GM11168 (cell line): ENCODE measurements around the gene TBC1D5.
"Not testable (repeated sequence)": the region's sequence is repeated elsewhere in the genome, so short reads cannot be mapped to it uniquely, and the experiment has no call there.

ENCODE experiments used
- in situ Hi-C: fragments of 300-500 bp; cut with MboI; formaldehyde crosslinking; loops from one replicate; pipeline ENCODE4 v1.12.0; 2022; ENCODE audit warnings: low sequenced_read_pairs; ENCODE audit not compliant: unreplicated experiment

TBC1D5 gene

DNA sequence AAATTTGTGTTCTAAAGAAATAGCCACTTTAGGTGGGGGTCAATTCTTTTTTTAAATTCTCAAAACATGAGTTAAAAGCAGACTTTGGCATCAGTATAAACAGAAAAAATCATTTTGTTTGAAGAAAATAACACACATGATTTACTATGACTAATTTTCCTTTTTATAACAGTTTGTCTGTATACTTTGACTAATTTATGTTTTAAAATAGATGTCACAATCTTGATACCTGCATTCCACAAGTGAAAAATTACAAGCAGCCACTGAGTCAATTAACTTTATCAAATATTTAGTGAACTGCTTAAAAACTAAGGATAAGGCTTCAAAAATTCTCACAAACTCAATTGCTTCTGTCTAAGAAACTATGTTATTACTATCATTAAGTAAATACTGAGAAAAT is 235.0 kb downstream of the TBC1D5 start:
- in situ Hi-C loops: no loop called here

DNA sequence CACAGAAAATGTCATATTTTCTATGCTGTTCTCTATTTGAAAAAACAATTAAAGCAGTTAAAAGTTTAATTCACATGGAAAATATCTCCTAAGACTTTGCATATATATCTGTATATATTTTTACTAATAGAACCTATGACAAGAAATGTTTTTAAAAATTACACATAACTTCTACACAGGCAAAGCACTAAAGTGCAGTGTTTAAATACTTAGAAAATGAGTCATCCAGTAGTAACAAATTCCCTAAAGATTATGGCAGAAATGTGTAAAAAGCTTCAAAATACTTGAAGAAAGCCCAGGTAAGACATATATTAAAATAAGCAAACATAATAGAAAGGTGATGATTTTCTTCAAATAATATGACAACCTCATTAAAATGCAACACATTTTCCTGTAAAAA is 236.6 kb downstream of the TBC1D5 start:
- in situ Hi-C loops: no loop called here

DNA sequence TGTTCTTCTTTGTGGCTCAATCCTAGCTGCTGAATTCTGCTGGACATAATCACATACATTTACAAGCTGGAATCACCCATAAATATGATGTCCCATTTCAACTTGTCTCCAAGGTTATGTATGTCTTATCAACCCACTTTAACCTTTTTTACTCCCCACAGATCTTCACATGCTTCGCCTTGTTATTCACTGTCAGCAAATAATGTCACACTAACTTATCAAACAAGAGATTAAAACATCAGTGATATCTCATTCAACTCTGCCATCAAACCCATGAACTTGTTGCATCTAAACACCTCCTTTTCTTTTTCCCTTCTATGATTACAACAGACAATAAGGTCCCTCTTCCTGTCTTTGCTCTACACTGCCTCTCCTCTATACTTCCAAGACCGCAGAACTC is 240.7 kb downstream of the TBC1D5 start:
- in situ Hi-C loops: no loop called here

DNA sequence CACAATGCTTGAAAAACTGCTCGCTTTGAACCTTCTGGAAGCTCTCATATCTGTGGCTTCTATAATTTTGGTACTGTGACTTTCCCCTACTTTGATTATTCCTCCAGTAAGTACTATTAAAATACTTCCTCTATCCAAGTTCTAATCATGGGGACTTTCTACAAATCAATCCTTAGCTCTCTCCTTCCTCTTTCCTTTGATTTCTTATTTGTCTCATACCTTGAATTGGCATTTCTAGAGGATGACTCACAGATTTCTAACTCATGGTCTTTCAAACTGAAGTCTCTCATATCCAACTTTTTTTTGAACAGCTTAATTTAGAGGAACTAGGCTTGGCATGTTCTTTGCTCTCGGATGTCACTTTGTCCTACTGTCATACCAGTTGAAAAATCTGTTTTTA is 241.8 kb downstream of the TBC1D5 start:
- in situ Hi-C loops: no loop called here

DNA sequence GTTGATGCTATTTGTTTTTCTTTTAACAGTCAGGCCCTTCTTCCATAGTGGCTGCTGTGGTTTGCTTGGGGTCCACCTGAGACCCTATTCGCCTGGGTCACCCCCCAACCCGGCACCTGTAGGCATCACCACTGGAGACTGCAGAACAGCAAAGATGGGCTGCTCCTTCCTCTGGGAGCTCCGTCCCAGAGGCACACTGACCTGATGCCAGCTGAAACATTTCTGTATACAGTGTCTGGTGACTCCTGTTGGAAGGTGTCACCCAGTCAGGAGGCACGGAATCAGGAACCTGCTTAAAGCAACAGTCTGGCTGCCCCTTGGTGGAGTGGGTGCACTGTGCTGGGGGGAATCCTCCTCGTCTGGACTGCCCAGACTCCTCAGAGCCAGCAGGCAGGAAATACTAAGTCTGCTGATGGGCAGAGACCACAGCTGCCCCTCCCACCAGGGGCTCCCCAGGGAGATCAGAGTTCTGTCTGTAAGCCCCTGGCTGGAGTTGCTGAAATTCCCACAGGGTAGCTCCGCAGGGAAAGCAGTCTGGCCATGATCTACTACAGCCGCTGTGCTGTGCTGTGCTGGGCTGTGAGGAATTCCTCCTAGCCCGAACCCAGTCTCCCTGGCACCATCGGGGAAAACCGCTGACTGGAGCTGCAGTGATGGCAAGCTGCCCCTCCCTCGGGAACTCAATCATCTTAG is 248.2 kb downstream of the TBC1D5 start:
- in situ Hi-C loops: no loop called here

DNA sequence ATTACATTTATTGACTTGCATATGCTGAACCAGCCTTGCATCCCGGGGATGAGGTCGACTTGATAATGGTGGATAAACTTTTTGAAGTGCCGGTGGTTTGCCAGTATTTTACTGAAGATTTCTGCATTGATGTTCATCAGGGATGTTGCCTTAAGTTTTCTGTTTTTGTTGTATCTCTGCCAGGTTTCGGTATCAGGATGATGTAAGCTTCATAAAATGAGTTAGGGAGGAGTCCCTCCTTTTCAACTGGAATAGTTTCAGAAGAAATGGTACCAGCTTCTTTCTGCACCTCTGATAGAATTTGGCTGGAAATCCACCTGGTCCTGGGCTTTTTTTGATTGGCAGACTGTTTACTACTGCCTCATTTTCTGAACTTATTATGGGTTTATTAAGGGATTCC is 250.8 kb downstream of the TBC1D5 start:
- in situ Hi-C loops: no loop called here

GRCh38 chr3:17491190-17491589 is 251.2 kb downstream of the TBC1D5 start:
- in situ Hi-C loops: not testable (repeated sequence)

DNA sequence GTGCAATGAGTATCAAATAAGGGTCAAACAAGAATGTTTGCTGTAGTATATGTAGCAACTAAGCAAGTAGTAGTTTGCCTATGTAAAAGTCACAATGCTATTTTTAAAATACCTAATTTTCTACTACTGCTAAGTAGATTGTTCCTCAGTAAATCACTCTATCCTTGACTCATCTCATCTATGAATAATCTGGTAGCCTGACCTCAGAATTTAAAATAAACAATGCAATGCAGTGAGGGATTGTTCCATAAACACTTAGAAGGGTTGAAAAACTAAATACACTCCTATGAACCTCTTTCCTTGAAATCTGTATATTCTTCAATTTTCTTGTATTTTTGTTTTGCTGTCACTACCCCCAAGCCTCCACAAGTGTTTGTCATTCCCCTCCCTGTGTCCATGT is 253.3 kb downstream of the TBC1D5 start:
- in situ Hi-C loops: no loop called here

DNA sequence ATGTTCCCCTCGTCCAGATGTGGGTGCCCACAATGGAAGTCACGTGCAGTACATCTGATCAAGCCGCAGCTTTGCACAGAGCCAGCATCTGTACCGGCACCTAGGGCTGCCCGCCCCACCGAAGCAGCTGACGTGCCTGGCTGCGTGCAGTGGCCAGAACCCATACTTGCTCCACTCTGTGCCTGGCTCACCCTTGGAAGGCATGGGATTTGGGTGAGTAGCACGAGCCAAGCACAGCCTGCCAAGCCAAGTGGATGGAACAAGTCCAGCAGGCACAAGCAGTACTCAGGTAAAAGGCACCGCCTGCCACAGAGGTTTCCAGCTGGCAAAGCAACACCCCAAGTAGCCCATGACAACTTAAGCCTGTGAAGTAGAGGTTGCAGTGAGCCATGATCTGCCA is 261.3 kb downstream of the TBC1D5 start:
- in situ Hi-C loops: no loop called here

DNA sequence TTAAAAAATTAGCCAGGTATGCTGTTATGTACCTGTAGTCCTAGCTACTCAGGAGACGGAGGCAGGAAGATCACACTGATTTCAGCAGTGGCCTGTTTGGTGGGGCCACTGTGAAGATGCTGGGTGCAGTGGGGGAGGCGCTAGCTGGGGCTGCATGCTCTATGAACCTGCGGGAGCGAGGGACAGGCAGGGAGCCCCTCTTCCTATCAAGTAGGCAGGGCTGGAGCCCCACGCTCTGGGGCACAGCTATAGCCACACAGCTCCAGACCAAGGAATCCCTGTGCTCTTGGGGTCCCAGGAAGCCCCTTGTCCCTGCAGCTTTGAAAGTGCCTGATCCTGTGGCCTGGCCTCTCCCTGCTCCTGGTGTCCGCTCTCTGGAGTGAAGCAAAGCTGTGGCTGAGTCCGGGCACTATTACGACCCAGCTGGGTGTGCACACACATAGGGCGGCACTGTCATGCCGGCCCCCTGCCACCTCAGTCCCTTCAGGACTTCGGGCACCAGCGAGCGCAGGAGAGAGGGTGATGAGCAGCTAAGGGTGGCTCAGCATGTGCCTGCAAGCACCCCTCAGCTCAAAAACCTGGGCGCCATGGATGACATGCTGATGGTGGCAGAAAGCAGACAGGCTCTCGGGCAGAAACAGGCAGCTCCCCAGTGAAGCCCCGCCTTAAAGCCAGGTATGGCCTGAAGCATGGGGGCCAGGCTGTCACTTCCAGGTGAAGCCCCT is 262.6 kb downstream of the TBC1D5 start:
- in situ Hi-C loops: no loop called here

- in situ Hi-C loops: no loop called here
Measured at GRCh38 chr3:17478673-17479072, 263.8 kb downstream of the TBC1D5 start.

- in situ Hi-C loops: no loop called here
Measured at GRCh38 chr3:17473761-17474160, 268.7 kb downstream of the TBC1D5 start.

- in situ Hi-C loops: no loop called here
Measured at GRCh38 chr3:17469954-17470353, 272.5 kb downstream of the TBC1D5 start.

DNA sequence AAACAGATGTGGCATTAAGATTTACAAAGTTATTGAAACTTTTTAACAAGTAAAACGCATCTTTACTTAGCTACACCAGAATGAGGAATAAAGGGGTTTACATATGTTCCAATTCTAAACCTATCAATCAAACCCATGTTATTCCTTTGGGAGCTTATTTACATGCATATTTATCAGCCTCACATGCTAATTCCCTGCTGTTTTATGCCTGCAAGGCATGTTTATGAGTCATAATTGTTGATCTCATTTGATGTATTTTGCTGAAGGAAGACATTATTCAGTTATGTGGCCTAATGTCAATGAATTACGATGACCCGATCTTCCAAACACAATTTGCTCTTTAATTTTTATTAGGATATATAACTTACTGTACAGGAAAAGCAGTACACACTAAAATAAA is 272.9 kb downstream of the TBC1D5 start:
- in situ Hi-C loops: no loop called here

DNA sequence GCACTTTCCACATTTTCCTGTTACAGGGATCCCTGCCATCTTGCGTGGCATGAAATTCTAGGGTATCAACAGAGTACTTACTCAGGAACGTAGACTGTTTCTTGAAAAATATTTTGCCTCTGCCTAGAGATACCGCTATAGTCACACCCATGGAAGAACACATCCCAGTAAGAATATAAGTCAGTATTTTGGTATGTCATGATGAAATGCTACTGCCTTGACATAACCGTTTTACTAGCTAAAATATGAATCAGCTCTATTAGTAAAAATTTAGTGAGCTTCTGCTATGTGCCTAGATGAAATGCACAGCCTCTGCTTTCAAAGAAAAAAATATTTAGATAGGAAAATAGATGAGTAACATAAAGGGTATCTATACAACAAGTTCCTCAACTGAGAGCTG is 276.4 kb downstream of the TBC1D5 start:
- in situ Hi-C loops: no loop called here

DNA sequence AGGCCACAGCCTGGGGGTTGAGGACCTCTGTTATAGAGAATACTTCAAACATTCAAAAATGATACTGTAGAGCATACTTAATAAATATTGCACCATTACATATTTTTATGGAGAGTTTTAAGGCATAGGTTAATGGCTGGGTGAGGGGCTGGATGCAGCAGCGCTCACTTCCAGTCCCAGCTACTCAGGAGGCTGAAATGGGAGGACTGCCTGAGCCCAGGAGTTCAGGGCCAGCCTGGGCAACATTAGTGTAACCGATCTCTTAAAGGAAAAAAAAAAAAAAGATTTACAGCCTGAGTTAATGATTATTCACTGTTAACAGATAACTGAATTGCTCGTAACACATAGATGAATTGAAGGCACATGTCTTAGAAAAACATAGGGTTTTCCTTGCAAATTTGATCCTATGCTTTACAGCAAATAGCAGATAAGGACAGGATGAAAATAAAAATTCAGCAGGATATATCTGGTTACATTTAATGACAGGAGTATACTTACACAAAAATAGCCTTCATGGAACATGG is 282.9 kb downstream of the TBC1D5 start:
- in situ Hi-C loops: no loop called here

DNA sequence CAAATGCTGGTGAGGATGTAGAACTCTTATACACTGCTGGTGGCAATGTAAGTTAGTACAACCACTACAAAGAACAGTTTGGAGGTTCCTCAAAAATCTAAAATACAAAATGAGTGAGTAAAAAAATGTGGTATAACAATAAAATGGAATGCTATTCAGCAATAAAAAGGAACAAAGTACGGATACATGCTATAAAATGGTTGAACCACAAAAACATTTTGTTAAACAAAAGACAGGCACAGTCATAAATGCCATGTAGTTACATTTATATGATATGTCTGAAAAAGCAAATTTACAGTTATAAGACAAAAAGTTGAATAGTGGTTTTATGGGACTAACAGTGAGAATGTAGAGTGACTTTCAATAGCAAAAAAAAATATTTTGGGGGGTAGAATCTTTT is 285.8 kb downstream of the TBC1D5 start:
- in situ Hi-C loops: no loop called here

- in situ Hi-C loops: no loop called here
Measured at GRCh38 chr3:17456046-17456445, 286.4 kb downstream of the TBC1D5 start.

- in situ Hi-C loops: no loop called here
Measured at GRCh38 chr3:17444865-17445264, 297.6 kb downstream of the TBC1D5 start.

- in situ Hi-C loops: no loop called here
Measured at GRCh38 chr3:17443142-17443541, 299.3 kb downstream of the TBC1D5 start.

DNA sequence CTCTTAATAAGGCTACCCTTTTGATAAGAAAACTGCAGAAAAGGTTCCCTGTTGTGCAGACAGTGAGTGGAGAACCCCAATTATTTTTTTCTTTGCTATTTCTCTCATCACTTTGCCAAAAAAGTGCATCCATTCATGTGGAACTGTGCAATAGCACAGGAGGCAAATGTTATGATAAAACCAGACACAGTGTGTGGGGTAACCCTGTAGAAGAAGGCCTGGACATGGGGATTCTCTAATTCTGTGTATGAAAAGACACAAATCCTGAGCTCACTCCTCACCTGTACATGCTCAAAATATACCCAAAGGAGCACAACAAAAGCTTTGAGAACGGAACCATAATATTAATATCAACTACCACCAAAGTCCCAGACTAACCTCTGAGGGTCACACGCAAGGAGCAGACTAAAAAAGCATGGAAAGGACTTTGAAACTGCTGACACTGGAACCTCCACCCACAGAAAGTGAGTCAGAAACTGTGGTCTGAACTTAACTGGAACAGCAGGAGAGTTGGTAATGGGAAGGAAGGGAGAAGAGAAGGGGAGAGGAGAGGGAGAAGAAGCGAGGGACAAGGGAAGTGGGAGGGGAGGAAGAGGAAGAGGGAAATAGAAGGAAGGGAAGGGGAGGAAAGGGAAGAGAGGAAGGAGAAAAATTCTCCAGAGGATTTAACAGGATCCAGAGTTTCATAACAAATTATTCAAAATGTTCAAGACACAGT is 299.9 kb downstream of the TBC1D5 start:
- in situ Hi-C loops: no loop called here
